Measurements from ENCODE around the gene ASCL2.

The ASCL2 gene

DNA sequence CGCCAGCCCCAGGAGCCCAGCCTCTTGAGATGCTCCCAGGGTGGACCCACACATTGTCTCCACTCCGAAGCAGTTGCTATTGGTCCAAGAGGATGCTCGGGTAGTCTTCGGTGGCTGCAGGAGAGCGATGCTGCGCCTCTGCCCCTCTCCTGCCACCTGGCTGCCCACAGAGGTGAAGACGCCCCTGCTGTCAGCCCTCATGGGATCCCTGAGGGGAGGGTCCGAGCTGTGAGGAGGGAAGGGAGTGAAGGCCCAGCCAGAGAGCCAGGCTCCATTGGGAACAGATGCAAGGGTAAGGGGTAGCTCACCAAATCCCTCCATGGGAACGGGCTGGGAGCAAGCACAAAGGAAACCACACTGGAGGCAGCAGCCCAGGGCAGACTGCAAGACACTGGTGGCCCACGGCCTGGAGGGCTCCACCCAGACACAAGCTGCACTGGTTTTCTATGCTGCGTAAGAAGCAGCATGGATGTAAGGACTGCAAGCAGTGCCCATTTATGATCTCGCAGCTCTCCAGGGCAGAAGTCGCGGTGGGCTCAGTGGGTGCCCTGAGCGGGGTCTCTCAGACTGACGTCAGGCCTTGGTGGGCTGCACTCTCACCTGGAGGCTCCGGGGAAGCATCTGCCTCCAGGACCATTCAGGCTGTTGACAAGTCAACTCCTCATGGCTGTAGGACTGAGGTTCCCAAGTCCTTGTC is 47.1 kb upstream of the ASCL2 start:
- Histone ChIP-seq H3K4ac (ENCODE audit: low read depth, low read length) (no peak overlapping the region), H4K12ac (ENCODE audit: low read depth, low read length) (no peak overlapping the region), H3K79me2 (ENCODE audit: control insufficient read depth, insufficient read depth, low read length, poor library complexity) (no peaks in the 10 kb centered on the region), H3K9ac (ENCODE audit: low read length) (no peak overlapping the region), H3K18ac (ENCODE audit: low read length) (no peak overlapping the region), H2BK5ac (ENCODE audit: low read depth, low read length, poor library complexity) (no peak overlapping the region), H2AFZ (ENCODE audit: insufficient read depth, low read length, poor library complexity) (no peak overlapping the region), H3K4me1 (ENCODE audit: control insufficient read depth in 1 of 2, insufficient read depth in 2 of 2, low read length in 2 of 2) (no peaks in the 10 kb centered on the region), H3K4me2 (ENCODE audit: low read length) (no peak overlapping the region), H3K79me1 (ENCODE audit: low read length) (no peaks in the 10 kb centered on the region), H2AK5ac (ENCODE audit: low read length) (no peak overlapping the region), H3K9me3 (ENCODE audit: insufficient read depth, low read depth, low read length) (peaks cover 15% of the 10 kb centered on the region), H3K27ac (ENCODE audit: low read depth, low read length) (no peak overlapping the region), H4K8ac (ENCODE audit: low read depth, low read length) (no peak overlapping the region), H4K91ac (ENCODE audit: low read depth, low read length) (no peak overlapping the region), H3K27me3 (ENCODE audit: insufficient read depth, low read length) (no peaks in the 10 kb centered on the region), H3K23ac (ENCODE audit: low read length) (no peak overlapping the region), H3K14ac (ENCODE audit: low read length) (no peak overlapping the region), H2BK12ac (ENCODE audit: low read length) (no peak overlapping the region), H3K36me3 (ENCODE audit: control insufficient read depth in 1 of 2, insufficient read depth in 2 of 2, low read length in 2 of 2) (no peaks in the 10 kb centered on the region), H3K4me3 (ENCODE audit: low read depth, low read length) (no peak overlapping the region), H2BK120ac (ENCODE audit: insufficient read depth, low read length, poor library complexity) (no peak overlapping the region)
- DNase-seq: no peak
- WGBS (ENCODE audit: extremely low coverage, insufficient coverage, insufficient read length): no CpG with 5 or more reads among the region's 17 CpGs

DNA sequence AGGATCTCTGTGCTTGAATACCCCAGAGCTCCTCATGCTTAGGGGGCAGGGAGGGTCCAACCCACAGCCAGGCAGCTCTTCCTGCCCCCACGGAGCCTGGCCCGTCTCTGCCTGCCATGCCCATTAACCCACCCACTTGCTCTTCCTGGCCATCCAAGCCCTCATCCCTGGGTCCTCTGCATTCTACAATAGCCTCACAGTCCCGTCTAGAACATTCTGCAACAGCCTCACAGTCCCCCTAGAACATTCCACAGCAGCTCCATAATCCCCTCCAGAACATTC is 46.5 kb upstream of the ASCL2 start:
- Histone ChIP-seq H2AFZ (ENCODE audit: insufficient read depth, low read length, poor library complexity) (no peak overlapping the region), H3K79me1 (ENCODE audit: low read length) (no peaks in the 10 kb centered on the region), H4K12ac (ENCODE audit: low read depth, low read length) (no peak overlapping the region), H3K36me3 (ENCODE audit: control insufficient read depth in 1 of 2, insufficient read depth in 2 of 2, low read length in 2 of 2) (no peaks in the 10 kb centered on the region), H3K27ac (ENCODE audit: low read depth, low read length) (no peak overlapping the region), H3K18ac (ENCODE audit: low read length) (no peak overlapping the region), H3K27me3 (ENCODE audit: insufficient read depth, low read length) (no peaks in the 10 kb centered on the region), H3K9ac (ENCODE audit: low read length) (no peak overlapping the region), H2BK12ac (ENCODE audit: low read length) (no peak overlapping the region), H3K9me3 (ENCODE audit: insufficient read depth, low read depth, low read length) (peaks cover 15% of the 10 kb centered on the region), H3K79me2 (ENCODE audit: control insufficient read depth, insufficient read depth, low read length, poor library complexity) (no peaks in the 10 kb centered on the region), H2BK120ac (ENCODE audit: insufficient read depth, low read length, poor library complexity) (no peak overlapping the region), H2BK5ac (ENCODE audit: low read depth, low read length, poor library complexity) (no peak overlapping the region), H4K8ac (ENCODE audit: low read depth, low read length) (no peak overlapping the region), H3K4me3 (ENCODE audit: low read depth, low read length) (no peak overlapping the region), H3K4me2 (ENCODE audit: low read length) (no peak overlapping the region), H3K23ac (ENCODE audit: low read length) (no peak overlapping the region), H3K4ac (ENCODE audit: low read depth, low read length) (no peak overlapping the region), H2AK5ac (ENCODE audit: low read length) (no peak overlapping the region), H3K4me1 (ENCODE audit: control insufficient read depth in 1 of 2, insufficient read depth in 2 of 2, low read length in 2 of 2) (no peaks in the 10 kb centered on the region), H3K14ac (ENCODE audit: low read length) (no peak overlapping the region), H4K91ac (ENCODE audit: low read depth, low read length) (no peak overlapping the region)
- DNase-seq: no peak
- WGBS (ENCODE audit: extremely low coverage, insufficient coverage, insufficient read length): no CpG with 5 or more reads among the region's 3 CpGs

DNA sequence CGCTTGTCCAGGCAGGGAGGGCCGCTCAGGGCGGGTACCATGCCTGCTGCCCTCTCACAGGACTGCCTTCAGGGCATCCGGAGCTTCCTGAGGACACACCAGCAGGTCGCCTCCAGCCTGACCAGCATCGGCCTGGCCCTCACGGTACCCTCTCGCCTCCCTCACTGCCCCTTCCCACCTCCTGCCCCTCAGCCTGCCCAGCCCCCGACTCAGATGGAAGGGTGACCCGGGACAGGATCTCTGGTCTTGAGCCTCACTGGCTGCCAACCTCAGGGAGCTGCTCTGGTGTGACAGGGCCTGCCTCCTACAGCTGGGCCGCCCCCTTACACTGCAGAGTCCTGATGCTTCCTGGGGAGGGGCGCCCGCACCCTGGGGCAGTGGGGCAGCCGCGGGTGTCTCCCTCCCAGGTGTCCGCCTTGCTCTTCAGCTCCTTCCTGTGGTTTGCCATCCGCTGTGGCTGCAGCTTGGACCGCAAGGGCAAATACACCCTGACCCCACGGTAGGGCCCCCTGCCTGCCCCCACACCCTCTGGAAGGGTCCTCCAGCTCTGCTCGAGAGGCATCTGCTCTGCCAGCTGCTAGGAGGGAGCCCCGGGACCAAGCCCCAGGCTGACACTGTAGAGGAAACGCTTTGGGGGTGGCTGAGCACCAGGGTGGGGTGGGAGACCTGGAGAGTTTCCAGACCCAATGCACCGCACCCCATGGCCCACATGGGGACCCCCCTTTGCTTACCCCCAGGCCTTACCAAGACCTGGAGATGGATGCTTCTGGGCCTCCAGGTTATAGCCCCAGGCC is 46.0 kb upstream of the ASCL2 start:
- Histone ChIP-seq H2AK5ac (ENCODE audit: low read length) (no peak overlapping the region), H3K4ac (ENCODE audit: low read depth, low read length) (no peak overlapping the region), H2BK12ac (ENCODE audit: low read length) (no peak overlapping the region), H3K27me3 (ENCODE audit: insufficient read depth, low read length) (no peaks in the 10 kb centered on the region), H3K18ac (ENCODE audit: low read length) (no peak overlapping the region), H3K9ac (ENCODE audit: low read length) (no peak overlapping the region), H3K4me1 (ENCODE audit: control insufficient read depth in 1 of 2, insufficient read depth in 2 of 2, low read length in 2 of 2) (no peaks in the 10 kb centered on the region), H2BK120ac (ENCODE audit: insufficient read depth, low read length, poor library complexity) (no peak overlapping the region), H3K4me2 (ENCODE audit: low read length) (no peak overlapping the region), H3K4me3 (ENCODE audit: low read depth, low read length) (no peak overlapping the region), H3K14ac (ENCODE audit: low read length) (no peak overlapping the region), H3K79me1 (ENCODE audit: low read length) (no peaks in the 10 kb centered on the region), H2AFZ (ENCODE audit: insufficient read depth, low read length, poor library complexity) (no peak overlapping the region), H2BK5ac (ENCODE audit: low read depth, low read length, poor library complexity) (no peak overlapping the region), H3K79me2 (ENCODE audit: control insufficient read depth, insufficient read depth, low read length, poor library complexity) (no peaks in the 10 kb centered on the region), H3K36me3 (ENCODE audit: control insufficient read depth in 1 of 2, insufficient read depth in 2 of 2, low read length in 2 of 2) (no peaks in the 10 kb centered on the region), H4K91ac (ENCODE audit: low read depth, low read length) (no peak overlapping the region), H4K8ac (ENCODE audit: low read depth, low read length) (no peak overlapping the region), H3K9me3 (ENCODE audit: insufficient read depth, low read depth, low read length) (peaks cover 15% of the 10 kb centered on the region), H3K27ac (ENCODE audit: low read depth, low read length) (no peak overlapping the region), H3K23ac (ENCODE audit: low read length) (no peak overlapping the region), H4K12ac (ENCODE audit: low read depth, low read length) (no peak overlapping the region)
- no peak for DNase-seq
- no CpG with 5 or more reads among the region's 23 CpGs for WGBS (ENCODE audit: extremely low coverage, insufficient coverage, insufficient read length)

DNA sequence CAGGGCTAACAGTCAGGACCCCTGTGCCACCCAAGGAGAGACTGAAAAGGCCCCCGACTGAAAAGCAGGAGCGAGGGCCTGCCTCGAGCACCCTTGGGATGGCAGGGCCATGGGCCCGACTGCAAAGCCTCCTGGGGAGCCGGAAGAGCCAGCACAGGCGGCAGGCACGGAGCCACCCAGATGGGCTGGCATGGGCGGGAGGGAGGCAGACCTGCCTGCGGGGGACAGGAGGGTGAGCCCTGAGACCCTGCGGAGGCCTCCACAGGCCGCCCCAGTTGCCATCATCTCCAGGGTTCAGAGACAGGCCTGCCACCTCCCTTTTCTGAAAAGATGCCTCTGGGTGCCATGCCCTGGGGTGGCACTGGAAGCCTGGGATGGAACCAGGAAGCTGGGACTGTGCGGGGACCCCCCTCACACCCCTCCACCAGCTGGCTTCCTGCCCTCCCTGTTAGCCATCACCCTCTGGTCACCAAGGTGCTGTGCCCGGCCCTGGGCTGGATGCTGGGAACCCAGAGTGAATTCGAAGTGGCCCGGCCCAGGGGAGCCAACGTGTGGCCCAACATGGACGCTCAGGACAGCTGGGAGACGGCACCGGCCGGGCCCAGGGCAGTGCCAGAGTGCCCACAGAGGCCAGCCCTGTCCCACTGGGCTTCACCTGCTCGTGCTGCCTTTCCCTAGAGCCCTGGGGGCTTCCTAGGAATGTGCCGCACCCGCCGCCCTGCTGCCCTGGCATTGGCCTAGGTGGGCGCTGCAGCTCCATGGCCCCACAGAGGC is 45.2 kb upstream of the ASCL2 start:
- H2AK5ac ChIP-seq (ENCODE audit: low read length): no peak overlapping the region
- H3K9me3 ChIP-seq (ENCODE audit: insufficient read depth, low read depth, low read length): peaks cover 9% of the 10 kb centered on the region
- no peaks in the 10 kb centered on the region for H3K79me1 ChIP-seq (ENCODE audit: low read length)
- no peak overlapping the region for H3K9ac ChIP-seq (ENCODE audit: low read length)
- H3K27ac ChIP-seq (ENCODE audit: low read depth, low read length): no peak overlapping the region
- no peak overlapping the region for H3K18ac ChIP-seq (ENCODE audit: low read length)
- no peak overlapping the region for H2BK120ac ChIP-seq (ENCODE audit: insufficient read depth, low read length, poor library complexity)
- no peaks in the 10 kb centered on the region for H3K79me2 ChIP-seq (ENCODE audit: control insufficient read depth, insufficient read depth, low read length, poor library complexity)
- H3K4me2 ChIP-seq (ENCODE audit: low read length): no peak overlapping the region
- H2BK12ac ChIP-seq (ENCODE audit: low read length): no peak overlapping the region
- no peak overlapping the region for H2AFZ ChIP-seq (ENCODE audit: insufficient read depth, low read length, poor library complexity)
- DNase-seq: no peak
- no peak overlapping the region for H4K91ac ChIP-seq (ENCODE audit: low read depth, low read length)
- no CpG with 5 or more reads among the region's 25 CpGs for WGBS (ENCODE audit: extremely low coverage, insufficient coverage, insufficient read length)
- H3K4me1 ChIP-seq (ENCODE audit: control insufficient read depth in 1 of 2, insufficient read depth in 2 of 2, low read length in 2 of 2): no peaks in the 10 kb centered on the region
- no peaks in the 10 kb centered on the region for H3K27me3 ChIP-seq (ENCODE audit: insufficient read depth, low read length)
- no peak overlapping the region for H3K4me3 ChIP-seq (ENCODE audit: low read depth, low read length)
- no peak overlapping the region for H3K23ac ChIP-seq (ENCODE audit: low read length)
- H3K4ac ChIP-seq (ENCODE audit: low read depth, low read length): no peak overlapping the region
- no peak overlapping the region for H2BK5ac ChIP-seq (ENCODE audit: low read depth, low read length, poor library complexity)
- H3K36me3 ChIP-seq (ENCODE audit: control insufficient read depth in 1 of 2, insufficient read depth in 2 of 2, low read length in 2 of 2): no peaks in the 10 kb centered on the region
- no peak overlapping the region for H4K8ac ChIP-seq (ENCODE audit: low read depth, low read length)
- H4K12ac ChIP-seq (ENCODE audit: low read depth, low read length): no peak overlapping the region
- no peak overlapping the region for H3K14ac ChIP-seq (ENCODE audit: low read length)
